ENCODE results near the gene SET.

- TF ChIP-seq CTCF (optimal IDR thresholded peaks at IDR 0.05 in 1 of 3, IDR thresholded peaks at IDR 0.05 in 1 of 3, conservative IDR thresholded peaks at IDR 0.05 in 1 of 3; ENCODE audit: extremely low read depth in 1 of 3, insufficient read depth in 2 of 3, low read length in 3 of 3) (no peak), EZH2 (IDR thresholded peaks at IDR 0.05; ENCODE audit: low read length) (no peak)
Observed at GRCh38 chr9:128696923-128697707, 8.1 kb downstream of the SET start.
